ENCODE measurements around the gene OR7A10.

The OR7A10 gene

GRCh38 chr19:14843578-14843977, 5.1 kb downstream of the OR7A10 start:
- DNase-seq (ENCODE audit: low read depth): no peak
- H3K4me3 ChIP-seq (ENCODE audit: low read length): no peak overlapping the region
- no peak for TF ChIP-seq CTCF (IDR thresholded peaks at IDR 0.05; ENCODE audit: insufficient read depth, low read depth, low read length, missing control alignments)

GRCh38 chr19:14843169-14843568, 5.6 kb downstream of the OR7A10 start:
- H3K4me3 ChIP-seq (ENCODE audit: low read length): no peak overlapping the region
- no peak for DNase-seq (ENCODE audit: low read depth)
- no peak for TF ChIP-seq CTCF (IDR thresholded peaks at IDR 0.05; ENCODE audit: insufficient read depth, low read depth, low read length, missing control alignments)

- peak; percentile 16 for DNase-seq (ENCODE audit: low read depth)
- no peak for TF ChIP-seq CTCF (IDR thresholded peaks at IDR 0.05; ENCODE audit: insufficient read depth, low read depth, low read length, missing control alignments)
Observed at GRCh38 chr19:14840206-14840605, 8.5 kb downstream of the OR7A10 start.

GRCh38 chr19:14837391-14837790, 11.3 kb downstream of the OR7A10 start:
- no peak for TF ChIP-seq CTCF (IDR thresholded peaks at IDR 0.05; ENCODE audit: insufficient read depth, low read depth, low read length, missing control alignments)
- no peak overlapping the region for H3K4me3 ChIP-seq (ENCODE audit: low read length)
- DNase-seq (ENCODE audit: low read depth): no peak

More at GRCh38 chr19:14840206-14840605, 8.5 kb downstream of the OR7A10 start:
- no peak overlapping the region for H3K4me3 ChIP-seq (ENCODE audit: low read length)

GRCh38 chr19:14835011-14835410, 13.7 kb downstream of the OR7A10 start, which contains the start of the genes OR7A5 and OR7C1:
Gene OR7A5, minus strand, starts transcription at chr19:14835185. Its CDS starts 6,944 bp downstream, at chr19:14828241.
Gene OR7C1, minus strand, starts transcription at chr19:14835185. Its CDS starts 35,049 bp downstream, at chr19:14800136.
- DNase-seq (ENCODE audit: low read depth): peak; percentile 2
- no peak for TF ChIP-seq CTCF (IDR thresholded peaks at IDR 0.05; ENCODE audit: insufficient read depth, low read depth, low read length, missing control alignments)
- peak within 1 kb of the TSS; percentile 25 for H3K4me3 ChIP-seq (ENCODE audit: low read length)

GRCh38 chr19:14830702-14831101, 18.0 kb downstream of the OR7A10 start:
- H3K4me3 ChIP-seq (ENCODE audit: low read length): no peak overlapping the region
- DNase-seq (ENCODE audit: low read depth): no peak
- TF ChIP-seq CTCF (IDR thresholded peaks at IDR 0.05; ENCODE audit: insufficient read depth, low read depth, low read length, missing control alignments): no peak

- no peak overlapping the region for H3K4me3 ChIP-seq (ENCODE audit: low read length)
- DNase-seq (ENCODE audit: low read depth): peak; percentile 55
- no peak for TF ChIP-seq CTCF (IDR thresholded peaks at IDR 0.05; ENCODE audit: insufficient read depth, low read depth, low read length, missing control alignments)
Observed at GRCh38 chr19:14826006-14826405, 22.7 kb downstream of the OR7A10 start.
